GM19397 (cell line): Measurements from ENCODE around the gene ESYT2.

Source experiments
- ATAC-seq: cut with Tn5 transposase; IDR thresholded peaks from one replicate; pipeline ENCODE4 v1.9.1; 2021; ENCODE audit warnings: mild to moderate bottlenecking, moderate library complexity; ENCODE audit not compliant: unreplicated experiment

ESYT2 gene

GRCh38 chr7:158729646-158730382 is 99.5 kb downstream of the ESYT2 start:
- no peak for ATAC-seq

GRCh38 chr7:158728911-158729645 is 100.2 kb downstream of the ESYT2 start:
- no peak for ATAC-seq

- no peak for ATAC-seq
Observed at GRCh38 chr7:158727690-158728089, 101.6 kb downstream of the ESYT2 start.

- no peak for ATAC-seq
Observed at GRCh38 chr7:158726277-158726807, 103.0 kb downstream of the ESYT2 start.

- ATAC-seq: no peak
Observed at GRCh38 chr7:158725506-158725800, 103.9 kb downstream of the ESYT2 start.

- no peak for ATAC-seq
Observed at GRCh38 chr7:158724658-158725505, 104.4 kb downstream of the ESYT2 start.

GRCh38 chr7:158723714-158724385 is 105.5 kb downstream of the ESYT2 start:
- ATAC-seq: no peak

GRCh38 chr7:158723266-158723665 is 106.0 kb downstream of the ESYT2 start:
- no peak for ATAC-seq

- ATAC-seq: no peak
Observed at GRCh38 chr7:158722574-158723237, 106.6 kb downstream of the ESYT2 start.

- ATAC-seq: no peak
Observed at GRCh38 chr7:158720112-158720511, 109.2 kb downstream of the ESYT2 start.

- no peak for ATAC-seq
Observed at GRCh38 chr7:158716802-158717201, 112.5 kb downstream of the ESYT2 start.

GRCh38 chr7:158710651-158711102 is 118.6 kb downstream of the ESYT2 start:
- no peak for ATAC-seq

- ATAC-seq: no peak
Observed at GRCh38 chr7:158707610-158708009, 121.7 kb downstream of the ESYT2 start.

GRCh38 chr7:158706710-158707590 is 122.4 kb downstream of the ESYT2 start:
- ATAC-seq: no peak

- no peak for ATAC-seq
Observed at GRCh38 chr7:158706273-158706704, 123.0 kb downstream of the ESYT2 start.

- ATAC-seq: no peak
Observed at GRCh38 chr7:158705234-158705850, 124.0 kb downstream of the ESYT2 start.

- peak; percentile 98 for ATAC-seq
Observed at GRCh38 chr7:158704524-158705233, 124.6 kb downstream of the ESYT2 start, which contains the start of gene NCAPG2. TSS of gene NCAPG2 (minus strand) at chr7:158704804. CDS start at chr7:158701899, 2,905 bp downstream.
